SH-SY5Y (cell line): ENCODE results near the gene SLC13A2.

ENCODE experiments used
- GATA2 ChIP-seq: IDR thresholded peaks from 2 replicates; pipeline ENCODE4 v1.6.1; 2011; ENCODE audit warnings: mild to moderate bottlenecking, low read depth, low read length
- GATA3 ChIP-seq: IDR thresholded peaks from 2 replicates; pipeline ENCODE4 v1.6.1; 2011; ENCODE audit warnings: low read depth, mild to moderate bottlenecking, low read length, moderate library complexity

The SLC13A2 gene

DNA sequence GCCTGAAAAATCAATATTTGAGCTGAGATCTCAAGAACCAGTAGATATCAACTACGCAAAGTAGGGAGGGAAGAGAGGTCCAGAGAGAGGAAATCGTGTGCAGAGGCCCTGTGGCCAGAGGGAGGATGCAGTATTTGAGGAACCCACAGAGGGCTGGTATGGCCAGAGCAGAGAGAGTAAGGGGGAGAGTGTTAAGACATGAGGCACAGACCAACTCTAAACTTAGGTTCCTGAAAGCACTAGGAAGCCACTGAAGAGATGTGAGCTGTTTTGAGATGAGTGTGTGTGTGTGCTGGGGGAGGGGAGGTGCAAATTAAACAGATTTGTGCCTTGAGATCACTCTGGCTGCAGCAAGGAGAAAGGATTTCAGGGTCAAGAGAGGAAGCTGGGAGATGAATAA is 10.9 kb downstream of the SLC13A2 start:
- TF ChIP-seq GATA3 = no peak
- TF ChIP-seq GATA2 = no peak

DNA sequence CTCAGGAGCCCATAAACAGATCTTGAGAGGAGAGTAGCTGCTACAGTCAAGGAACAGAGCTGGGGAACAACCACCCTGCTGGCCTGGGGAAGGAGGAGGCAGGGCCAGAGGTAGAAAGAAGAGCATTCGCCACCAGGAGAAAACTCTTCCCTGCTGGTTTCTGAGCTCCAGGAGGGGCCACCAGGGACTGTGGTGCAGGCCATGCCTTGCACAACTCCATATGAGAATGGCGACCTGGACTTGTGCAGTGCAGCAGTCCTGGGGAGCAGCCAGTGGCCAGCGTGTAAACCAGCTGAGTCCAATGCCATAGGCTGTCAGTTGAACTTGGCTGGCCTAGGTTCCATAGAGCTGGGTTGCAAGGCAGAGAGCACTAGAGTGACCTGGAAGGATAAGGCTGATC is 11.6 kb downstream of the SLC13A2 start:
- TF ChIP-seq GATA2 (no peak), GATA3 (no peak)

DNA sequence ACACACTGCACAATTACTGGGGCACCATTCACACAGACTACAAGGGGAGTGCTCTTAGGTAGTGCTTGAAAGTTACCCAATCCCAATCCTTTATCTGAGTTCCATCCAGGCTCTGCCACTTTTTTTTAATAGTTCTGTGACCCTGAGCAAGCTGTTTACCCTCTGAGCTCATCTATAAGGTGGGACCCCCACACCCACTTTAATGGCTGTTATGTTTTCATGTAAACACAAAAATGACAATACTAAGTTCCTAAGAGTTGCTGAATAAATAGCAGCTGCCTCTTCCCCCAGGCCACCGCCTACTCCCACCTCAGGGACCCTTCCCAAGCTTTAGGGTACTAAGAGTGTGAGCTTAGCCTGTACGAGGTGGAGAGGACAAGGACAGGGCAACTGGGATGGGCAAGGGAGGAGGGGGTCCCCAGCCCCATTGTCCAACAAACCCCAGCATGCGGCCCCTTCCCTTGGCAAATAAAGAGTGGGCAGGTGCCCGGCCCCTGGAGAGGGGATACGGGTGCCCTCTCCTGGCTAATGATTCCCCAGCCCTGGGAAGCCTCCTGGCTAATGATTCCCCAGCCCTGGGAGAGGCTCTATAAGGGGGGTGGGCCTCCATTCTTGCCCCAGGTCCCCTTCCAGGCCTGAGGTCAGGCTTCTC is 14.6 kb downstream of the SLC13A2 start:
- TF ChIP-seq GATA2 = no peak
- TF ChIP-seq GATA3 = no peak

DNA sequence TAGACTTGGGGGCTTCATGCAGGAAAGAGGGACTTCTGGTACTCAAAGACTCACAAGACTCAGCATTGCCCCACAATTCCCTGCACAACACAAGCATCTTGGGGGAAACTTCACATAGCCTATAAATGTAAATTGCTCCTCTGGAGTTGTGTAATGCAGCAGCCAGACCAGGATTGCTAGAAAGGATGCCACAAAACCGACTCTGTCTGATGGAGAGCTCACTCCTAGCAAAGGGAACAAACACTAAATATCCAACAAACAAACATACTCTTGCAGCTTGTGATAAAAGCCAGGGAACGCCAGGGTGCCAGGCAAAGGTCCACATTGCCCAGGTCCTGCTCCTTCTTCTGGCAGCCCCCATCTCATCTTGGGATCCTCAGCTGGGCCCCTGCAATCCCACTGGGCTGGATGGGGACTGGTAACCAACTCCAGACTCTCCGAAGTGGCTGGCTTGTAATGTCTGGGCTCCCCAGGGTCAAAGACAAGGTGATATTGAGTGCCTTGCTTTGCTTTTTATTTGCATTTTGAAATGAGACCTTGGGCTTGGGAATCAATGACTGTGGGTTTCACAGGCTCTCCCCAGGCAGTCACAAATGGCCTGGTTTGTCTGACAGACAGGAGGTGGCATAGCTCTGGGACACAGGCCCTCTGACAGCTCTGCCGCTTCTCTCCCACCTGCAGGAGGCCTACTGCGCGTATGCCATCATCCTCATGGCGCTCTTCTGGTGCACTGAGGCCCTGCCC is 15.3 kb downstream of the SLC13A2 start:
- no peak for TF ChIP-seq GATA3
- TF ChIP-seq GATA2 = no peak

DNA sequence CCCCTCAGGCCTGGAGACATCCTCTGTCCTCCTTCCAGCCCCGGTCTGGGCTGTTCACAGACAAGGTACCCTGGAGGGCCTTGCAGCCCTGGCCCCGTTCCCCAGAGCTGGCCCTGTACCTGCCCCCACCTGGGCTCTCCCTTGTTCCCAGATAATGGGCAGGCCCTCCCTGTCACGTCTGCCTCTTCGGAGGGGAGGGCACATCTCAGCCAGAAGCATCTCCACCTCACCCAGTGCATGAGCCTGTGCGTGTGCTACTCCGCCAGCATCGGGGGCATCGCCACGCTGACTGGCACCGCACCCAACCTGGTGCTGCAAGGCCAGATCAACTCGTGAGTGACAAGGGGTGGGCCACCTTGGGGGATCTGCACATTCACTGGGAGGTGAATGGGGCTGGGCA is 17.8 kb downstream of the SLC13A2 start:
- TF ChIP-seq GATA3 (no peak), GATA2 (no peak)

DNA sequence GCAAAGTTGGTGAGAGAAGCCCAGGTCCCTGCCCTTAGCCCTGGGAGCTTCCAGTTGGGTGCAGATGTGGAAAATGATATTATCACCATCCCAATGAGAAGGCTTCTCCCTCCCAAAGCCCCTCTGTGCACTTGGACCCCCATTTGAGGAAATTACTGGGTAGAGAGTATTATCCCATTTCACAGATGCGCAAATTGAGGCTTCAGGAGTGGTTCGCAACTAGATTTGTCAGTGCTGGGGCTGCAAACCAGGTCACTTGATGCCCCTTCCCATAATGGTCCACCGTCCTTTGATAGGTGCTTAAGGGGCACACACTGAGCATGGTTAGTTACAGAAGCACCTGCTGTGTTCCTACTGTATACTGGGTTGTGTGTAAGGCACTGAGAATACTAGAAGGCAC is 18.4 kb downstream of the SLC13A2 start:
- TF ChIP-seq GATA3 = no peak
- no peak for TF ChIP-seq GATA2

DNA sequence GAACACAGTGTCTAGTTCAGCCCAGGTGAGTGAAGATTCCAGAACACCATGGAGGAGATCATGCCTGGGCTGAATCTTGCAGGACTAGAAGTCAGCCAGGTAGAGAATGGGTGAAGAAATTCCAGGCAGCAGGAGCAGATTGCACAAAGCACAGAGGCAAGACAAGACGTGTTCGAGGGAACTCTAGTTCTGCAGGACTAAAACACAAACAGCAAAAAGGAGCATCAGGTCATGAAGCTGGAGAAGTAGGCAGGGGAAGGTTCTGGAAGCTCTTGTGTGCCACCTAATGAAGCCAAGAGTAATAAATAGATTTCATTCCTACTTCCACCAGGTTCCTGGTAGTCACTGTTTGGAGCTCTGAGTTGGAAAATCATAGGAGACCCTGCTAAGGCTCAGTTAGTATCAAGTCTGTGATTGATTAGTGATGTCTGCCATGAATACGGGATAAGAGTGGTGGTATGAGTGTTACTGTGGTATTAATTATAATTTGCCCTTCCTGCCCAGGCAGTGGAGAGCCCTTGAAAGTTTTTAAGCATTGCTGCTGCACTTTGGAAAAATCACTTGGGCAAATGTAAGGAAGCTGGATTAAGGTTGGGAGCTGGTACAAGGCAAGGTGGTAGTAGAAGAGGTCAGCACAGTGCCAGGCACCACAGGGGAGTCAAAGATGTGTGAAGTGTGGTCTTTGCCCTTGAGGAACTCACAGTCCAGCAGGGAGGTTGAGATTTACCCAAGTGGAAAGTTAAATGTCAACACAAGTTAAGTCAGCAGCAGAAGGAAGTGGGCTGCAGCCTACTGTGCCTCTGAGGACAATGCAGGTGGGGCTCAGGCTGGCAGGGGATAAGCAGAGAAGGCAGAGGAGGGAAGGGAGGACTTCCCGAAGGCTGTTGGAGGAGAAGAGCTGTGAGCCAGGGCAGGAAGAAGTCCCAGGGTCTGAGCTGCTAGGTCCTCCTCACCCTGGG is 19.2 kb downstream of the SLC13A2 start:
- TF ChIP-seq GATA2 (no peak), GATA3 (no peak)

DNA sequence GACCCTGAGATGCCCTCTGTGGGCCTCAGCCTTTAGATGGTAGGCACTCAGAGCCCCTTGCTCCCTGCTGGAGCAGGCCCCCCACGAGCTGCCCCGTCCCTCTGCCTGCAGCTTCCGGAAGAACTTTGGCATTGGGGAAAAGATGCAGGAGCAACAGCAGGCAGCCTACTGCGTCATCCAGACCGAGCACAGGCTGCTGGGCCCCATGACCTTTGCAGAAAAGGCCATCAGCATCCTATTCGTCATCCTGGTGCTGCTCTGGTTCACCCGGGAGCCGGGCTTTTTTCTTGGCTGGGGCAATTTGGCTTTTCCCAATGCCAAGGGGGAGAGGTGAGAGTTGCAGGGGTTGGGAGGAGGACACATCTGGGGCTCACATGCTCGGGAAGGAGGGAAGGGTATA is 20.0 kb downstream of the SLC13A2 start:
- TF ChIP-seq GATA2 = no peak
- no peak for TF ChIP-seq GATA3

DNA sequence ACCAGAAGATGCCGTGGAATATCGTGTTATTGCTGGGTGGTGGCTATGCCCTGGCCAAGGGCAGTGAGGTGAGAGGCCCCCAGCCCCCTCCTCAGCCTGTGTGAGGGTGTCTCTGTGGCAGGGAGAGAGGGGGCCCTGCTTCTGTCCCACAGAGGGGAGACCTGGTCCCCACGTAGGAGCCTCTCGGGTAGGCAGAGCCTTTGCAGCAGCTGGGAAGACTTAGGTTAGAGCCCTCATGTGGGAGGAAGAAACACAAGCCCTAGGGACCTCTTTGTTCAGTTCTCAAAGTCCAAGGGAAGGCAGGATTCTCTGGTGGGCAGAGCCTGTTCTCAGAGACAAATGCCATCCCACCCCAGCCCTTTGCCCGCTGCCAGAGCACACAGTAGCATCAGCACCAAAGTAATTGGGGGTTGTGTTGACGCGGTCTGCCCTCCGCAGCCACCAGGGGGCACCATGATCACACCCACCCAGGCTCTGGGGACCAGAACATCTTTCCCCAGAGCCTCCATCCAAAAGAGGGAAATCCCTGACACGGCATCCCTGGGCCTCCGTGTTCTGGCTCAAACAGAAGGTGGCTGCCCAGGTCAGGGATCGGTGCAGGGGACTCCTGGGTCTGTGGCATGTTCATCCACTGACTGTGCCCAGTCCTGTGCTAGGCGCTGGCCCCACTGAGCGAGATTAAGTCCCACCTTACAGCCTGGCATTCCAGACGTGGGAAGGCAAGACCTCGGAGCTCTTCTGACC is 21.2 kb downstream of the SLC13A2 start:
- TF ChIP-seq GATA3 (no peak), GATA2 (no peak)

DNA sequence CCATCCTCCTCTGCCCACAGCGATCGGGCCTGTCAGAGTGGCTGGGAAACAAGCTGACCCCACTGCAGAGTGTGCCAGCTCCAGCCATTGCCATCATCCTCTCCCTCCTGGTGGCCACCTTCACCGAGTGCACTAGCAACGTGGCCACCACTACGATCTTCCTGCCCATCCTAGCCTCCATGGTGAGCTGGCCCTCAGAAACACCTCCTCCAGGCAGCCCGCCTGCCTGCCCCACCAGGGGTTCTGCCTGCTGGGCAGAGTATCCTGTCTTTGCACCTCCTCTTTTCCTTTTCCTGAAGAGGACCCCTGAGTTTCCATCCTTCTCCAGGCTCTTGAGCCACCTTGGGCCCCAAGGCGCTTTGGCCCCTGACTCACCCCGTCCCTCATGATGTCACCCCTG is 22.2 kb downstream of the SLC13A2 start:
- no peak for TF ChIP-seq GATA3
- TF ChIP-seq GATA2 = no peak

DNA sequence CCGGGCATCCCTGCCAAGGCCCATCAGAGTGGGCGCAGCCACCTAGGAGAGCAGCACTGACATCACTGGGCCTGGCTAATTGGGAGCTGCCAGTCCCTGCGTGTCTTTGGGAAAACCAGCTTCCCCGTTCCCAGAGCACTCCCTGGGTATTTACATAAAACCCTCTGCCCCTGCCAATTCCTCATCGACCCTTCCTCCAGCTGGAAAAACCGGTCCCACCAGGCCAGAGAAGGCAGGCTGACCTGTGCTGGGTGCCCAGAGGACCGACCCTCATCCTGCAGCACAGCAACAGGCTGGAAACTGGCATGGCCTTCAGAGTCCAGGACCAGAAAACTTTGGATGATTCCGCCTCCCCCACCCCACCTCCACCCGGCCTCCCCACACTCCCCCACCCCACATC is 24.5 kb downstream of the SLC13A2 start:
- TF ChIP-seq GATA2 (no peak), GATA3 (no peak)

DNA sequence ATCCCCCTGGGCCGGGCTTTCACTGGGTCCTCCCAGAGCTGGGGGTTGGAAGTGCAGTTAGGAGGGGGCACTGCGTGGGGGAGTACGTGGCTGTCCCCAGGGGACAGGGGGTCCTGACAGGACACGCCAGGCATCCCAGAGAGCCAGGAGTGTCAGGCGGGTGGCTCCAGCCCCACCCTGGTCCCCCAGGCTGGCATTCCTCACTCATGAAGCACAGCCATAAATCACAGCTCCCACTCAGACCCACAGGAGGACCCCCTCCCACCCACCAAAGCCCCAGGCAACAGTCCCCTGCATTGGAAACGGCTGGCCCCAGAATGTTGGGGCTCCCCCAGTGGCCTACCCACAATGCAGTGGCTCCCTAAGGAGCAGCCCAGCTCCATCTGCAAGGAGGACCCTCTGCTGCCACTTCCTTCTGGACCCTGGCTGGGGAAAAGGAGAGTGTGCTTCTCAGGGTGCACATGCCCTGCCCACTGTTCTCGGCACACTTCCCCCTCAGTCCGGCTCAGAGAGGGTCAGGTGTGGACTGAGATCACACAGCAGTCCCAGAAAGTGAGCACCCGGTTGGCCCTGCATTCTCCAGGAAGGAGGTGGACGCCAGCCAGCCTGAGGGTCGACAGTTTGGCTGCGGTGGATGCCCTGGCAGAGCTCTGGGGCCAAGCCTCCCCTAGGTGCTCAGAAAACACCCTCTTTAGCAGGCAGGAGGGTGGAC is 25.4 kb downstream of the SLC13A2 start:
- TF ChIP-seq GATA2 = no peak
- TF ChIP-seq GATA3 = no peak

DNA sequence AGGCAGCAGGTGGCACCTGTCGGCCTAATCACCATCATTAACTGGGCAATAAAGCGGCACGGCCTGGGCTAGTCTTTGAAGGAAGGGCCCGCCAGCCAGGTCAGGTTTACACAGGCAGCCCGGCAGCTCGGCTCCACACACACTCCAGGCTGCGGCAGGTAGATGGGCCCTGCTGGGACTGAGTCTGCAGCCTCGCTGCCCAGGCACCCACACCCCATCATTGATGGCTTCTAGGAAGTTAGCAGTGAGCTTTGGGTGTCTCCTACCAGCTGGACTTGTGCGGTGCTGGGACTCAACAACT is 25.9 kb downstream of the SLC13A2 start:
- TF ChIP-seq GATA3 (no peak), GATA2 (no peak)
